ENCODE data around the gene KRT37. TPM values are rescaled to one million over a fixed set of nuclear protein-coding genes. Genes with fewer than 3 reads are reported as not detected.

KRT37 gene
- total RNA-seq, 1 experiment from 2014 or later = not detected

GRCh38 chr17:41394254-41394996 is 30.0 kb downstream of the KRT37 start:
- Histone ChIP-seq H3K23ac (ENCODE audit: insufficient read length, low read depth, low read length) (no peak overlapping the region), H4K91ac (ENCODE audit: insufficient read length, low read depth, low read length) (no peak overlapping the region), H3K79me1 (ENCODE audit: insufficient read depth, low read depth, low read length, poor library complexity, severe bottlenecking) (no peaks in the 10 kb centered on the region), H2BK12ac (ENCODE audit: insufficient read length, low read depth, low read length) (no peak overlapping the region), H3K79me2 (ENCODE audit: insufficient read depth, low read length) (no peaks in the 10 kb centered on the region), H3T11ph (ENCODE audit: low read length) (no peak overlapping the region), H4K20me1 (ENCODE audit: control insufficient read depth, insufficient read depth, insufficient read length) (no peaks in the 10 kb centered on the region), H3K9ac (ENCODE audit: extremely low read depth, insufficient read length, low read length) (no peak overlapping the region), H3K9me3 (ENCODE audit: control insufficient read depth, low read depth, low read length) (no peaks in the 10 kb centered on the region), H3K4ac (ENCODE audit: low read depth, low read length) (no peak overlapping the region), H2BK5ac (ENCODE audit: insufficient read length, low read length) (no peak overlapping the region), H3K27me3 (ENCODE audit: insufficient read depth, low read length) (no peaks in the 10 kb centered on the region), H3K4me1 (ENCODE audit: insufficient read depth, low read length) (no peaks in the 10 kb centered on the region), H4K8ac (replicated peaks; ENCODE audit: insufficient read length, low read depth, low read length) (no peak overlapping the region), H3K4me2 (ENCODE audit: insufficient read depth, insufficient read length, low read length) (no peak overlapping the region), H3K14ac (ENCODE audit: insufficient read depth, low read length) (no peak overlapping the region), H3K27ac (ENCODE audit: insufficient read length, low read depth, low read length) (no peak overlapping the region), H2BK15ac (ENCODE audit: low read depth, low read length) (no peak overlapping the region), H2AFZ (ENCODE audit: low read length) (no peak overlapping the region), H3K23me2 (ENCODE audit: insufficient read length, low read depth, low read length, poor library complexity, severe bottlenecking) (no peaks in the 10 kb centered on the region), H2BK120ac (ENCODE audit: low read depth, low read length, poor library complexity, severe bottlenecking) (no peak overlapping the region), H3K18ac (ENCODE audit: insufficient read length, low read depth, low read length) (no peak overlapping the region), H2BK20ac (ENCODE audit: low read depth, low read length, poor library complexity, severe bottlenecking) (no peak overlapping the region), H4K5ac (ENCODE audit: insufficient read length, low read depth, low read length) (no peak overlapping the region), H3K56ac (ENCODE audit: insufficient read length, low read depth, low read length) (no peak overlapping the region), H2AK5ac (ENCODE audit: insufficient read length, low read length) (no peak overlapping the region)
- WGBS (ENCODE audit: extremely low coverage, insufficient read length, low lambda C conversion rate) = no CpG with 5 or more reads among the region's 10 CpGs
- Mint-ChIP-seq H3K36me3 (ENCODE audit: insufficient read depth in 1 of 3, low read depth in 3 of 3) (no peaks in the 10 kb centered on the region), H3K9me3 (no peaks in the 10 kb centered on the region; a peak in 1 of 5 replicates), H3K27ac (no peak overlapping the region), H3K27me3 (ENCODE audit: low read depth) (no peaks in the 10 kb centered on the region; the same call in none of the 2 replicates), H3K4me1 (0 out of 4 replicates have a peak, but pooled peaks cover 0 to 3% of the 10 kb centered on the region in 2 experiments), H3K4me3 (no peak overlapping the region)
- TF ChIP-seq, protein P1, sequence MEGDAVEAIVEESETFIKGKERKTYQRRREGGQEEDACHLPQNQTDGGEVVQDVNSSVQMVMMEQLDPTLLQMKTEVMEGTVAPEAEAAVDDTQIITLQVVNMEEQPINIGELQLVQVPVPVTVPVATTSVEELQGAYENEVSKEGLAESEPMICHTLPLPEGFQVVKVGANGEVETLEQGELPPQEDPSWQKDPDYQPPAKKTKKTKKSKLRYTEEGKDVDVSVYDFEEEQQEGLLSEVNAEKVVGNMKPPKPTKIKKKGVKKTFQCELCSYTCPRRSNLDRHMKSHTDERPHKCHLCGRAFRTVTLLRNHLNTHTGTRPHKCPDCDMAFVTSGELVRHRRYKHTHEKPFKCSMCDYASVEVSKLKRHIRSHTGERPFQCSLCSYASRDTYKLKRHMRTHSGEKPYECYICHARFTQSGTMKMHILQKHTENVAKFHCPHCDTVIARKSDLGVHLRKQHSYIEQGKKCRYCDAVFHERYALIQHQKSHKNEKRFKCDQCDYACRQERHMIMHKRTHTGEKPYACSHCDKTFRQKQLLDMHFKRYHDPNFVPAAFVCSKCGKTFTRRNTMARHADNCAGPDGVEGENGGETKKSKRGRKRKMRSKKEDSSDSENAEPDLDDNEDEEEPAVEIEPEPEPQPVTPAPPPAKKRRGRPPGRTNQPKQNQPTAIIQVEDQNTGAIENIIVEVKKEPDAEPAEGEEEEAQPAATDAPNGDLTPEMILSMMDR (conservative IDR thresholded peaks at IDR 0.05) = no peak
- DNase-seq = no peak
